SK-N-SH treated with all-trans-retinoic acid at 6 μM for 48 hours (cell line): Measurements from ENCODE around the gene NEURL1.

Source experiments
- ATAC-seq: fragments of 200-7000 bp; cut with Tn5 transposase; 3 replicates; pipeline ENCODE4 v1.9.1; 2020; ENCODE audit warnings: mild to moderate bottlenecking, moderate library complexity
- CREB5 ChIP-seq: fragments of 250-450 bp; sonication (Bioruptor Pico); IDR thresholded peaks from 2 replicates; pipeline ENCODE4 v1.5.1; 2020; ENCODE audit warnings: low read depth, mild to moderate bottlenecking, moderate library complexity
- CSDC2 ChIP-seq: fragments of 250-450 bp; sonication (Bioruptor Pico); IDR thresholded peaks from 2 replicates; pipeline ENCODE4 v1.5.0; 2020; ENCODE audit warnings: mild to moderate bottlenecking, moderate library complexity
- ISL1 ChIP-seq: fragments of 250-450 bp; sonication (Bioruptor Pico); IDR thresholded peaks from 2 replicates; pipeline ENCODE4 v2.1.2; 2022; ENCODE audit warnings: mild to moderate bottlenecking, moderate library complexity
- PATZ1 ChIP-seq: fragments of 250-450 bp; sonication (Bioruptor Pico); IDR thresholded peaks from 2 replicates; pipeline ENCODE4 v1.8.0; 2020; ENCODE audit warnings: mild to moderate bottlenecking, moderate library complexity, borderline replicate concordance
- RARB ChIP-seq: fragments of 250-450 bp; sonication (Bioruptor Pico); IDR thresholded peaks from 2 replicates; pipeline ENCODE4 v1.8.0; 2021; ENCODE audit warnings: mild to moderate bottlenecking, moderate library complexity
- SNAI2 ChIP-seq: fragments of 250-450 bp; sonication (Bioruptor Pico); IDR thresholded peaks from 2 replicates; pipeline ENCODE4 v1.5.0; 2020; ENCODE audit warnings: mild to moderate bottlenecking, moderate library complexity
- TCF4 ChIP-seq: fragments of 250-450 bp; sonication (Bioruptor Pico); IDR thresholded peaks from 2 replicates; pipeline ENCODE4 v1.8.0; 2021; ENCODE audit warnings: mild to moderate bottlenecking, moderate library complexity, borderline replicate concordance
- ZFP3 ChIP-seq: fragments of 250-450 bp; sonication (Bioruptor Pico); IDR thresholded peaks from 2 replicates; pipeline ENCODE4 v1.5.0; 2020; ENCODE audit warnings: mild to moderate bottlenecking, moderate library complexity
- ZNF565 ChIP-seq: fragments of 450-650 bp; formaldehyde crosslinking; conservative IDR thresholded peaks from 2 replicates; pipeline ENCODE4 v1.5.0; 2020; ENCODE audit warnings: low read depth, mild to moderate bottlenecking, moderate library complexity
- ZNF70 ChIP-seq: fragments of 450-650 bp; formaldehyde crosslinking; IDR thresholded peaks from 2 replicates; pipeline ENCODE4 v1.5.0; 2020; ENCODE audit warnings: mild to moderate bottlenecking, moderate library complexity
- ZNF8 ChIP-seq: fragments of 450-650 bp; formaldehyde crosslinking; IDR thresholded peaks from 2 replicates; pipeline ENCODE4 v1.5.0; 2020; ENCODE audit warnings: mild to moderate bottlenecking, moderate library complexity
- TF ChIP-seq, protein P1 (sequence below): fragments of 250-450 bp; sonication (Bioruptor Pico); IDR thresholded peaks from 2 replicates; pipeline ENCODE4 v1.8.0; 2021; ENCODE audit warnings: low read depth, mild to moderate bottlenecking, moderate library complexity, borderline replicate concordance
- TF ChIP-seq, protein P2 (sequence below): fragments of 250-450 bp; sonication (Bioruptor Pico); IDR thresholded peaks from 2 replicates; pipeline ENCODE4 v1.5.1; 2021; ENCODE audit warnings: mild to moderate bottlenecking, moderate library complexity
- TF ChIP-seq, protein P3 (sequence below): fragments of 250-450 bp; sonication (Bioruptor Pico); IDR thresholded peaks from 2 replicates; pipeline ENCODE4 v1.5.0; 2020; ENCODE audit warnings: mild to moderate bottlenecking, moderate library complexity

The NEURL1 gene

GRCh38 chr10:103552856-103553742 lies 59.6 kb downstream of the NEURL1 start:
- TF ChIP-seq SNAI2 (CRISPR knock-in tag) = no peak
- TF ChIP-seq, protein P1, sequence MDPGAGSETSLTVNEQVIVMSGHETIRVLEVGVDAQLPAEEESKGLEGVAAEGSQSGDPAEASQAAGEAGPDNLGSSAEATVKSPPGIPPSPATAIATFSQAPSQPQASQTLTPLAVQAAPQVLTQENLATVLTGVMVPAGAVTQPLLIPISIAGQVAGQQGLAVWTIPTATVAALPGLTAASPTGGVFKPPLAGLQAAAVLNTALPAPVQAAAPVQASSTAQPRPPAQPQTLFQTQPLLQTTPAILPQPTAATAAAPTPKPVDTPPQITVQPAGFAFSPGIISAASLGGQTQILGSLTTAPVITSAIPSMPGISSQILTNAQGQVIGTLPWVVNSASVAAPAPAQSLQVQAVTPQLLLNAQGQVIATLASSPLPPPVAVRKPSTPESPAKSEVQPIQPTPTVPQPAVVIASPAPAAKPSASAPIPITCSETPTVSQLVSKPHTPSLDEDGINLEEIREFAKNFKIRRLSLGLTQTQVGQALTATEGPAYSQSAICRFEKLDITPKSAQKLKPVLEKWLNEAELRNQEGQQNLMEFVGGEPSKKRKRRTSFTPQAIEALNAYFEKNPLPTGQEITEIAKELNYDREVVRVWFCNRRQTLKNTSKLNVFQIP (CRISPR knock-in tag) = no peak
- TF ChIP-seq, protein P2, sequence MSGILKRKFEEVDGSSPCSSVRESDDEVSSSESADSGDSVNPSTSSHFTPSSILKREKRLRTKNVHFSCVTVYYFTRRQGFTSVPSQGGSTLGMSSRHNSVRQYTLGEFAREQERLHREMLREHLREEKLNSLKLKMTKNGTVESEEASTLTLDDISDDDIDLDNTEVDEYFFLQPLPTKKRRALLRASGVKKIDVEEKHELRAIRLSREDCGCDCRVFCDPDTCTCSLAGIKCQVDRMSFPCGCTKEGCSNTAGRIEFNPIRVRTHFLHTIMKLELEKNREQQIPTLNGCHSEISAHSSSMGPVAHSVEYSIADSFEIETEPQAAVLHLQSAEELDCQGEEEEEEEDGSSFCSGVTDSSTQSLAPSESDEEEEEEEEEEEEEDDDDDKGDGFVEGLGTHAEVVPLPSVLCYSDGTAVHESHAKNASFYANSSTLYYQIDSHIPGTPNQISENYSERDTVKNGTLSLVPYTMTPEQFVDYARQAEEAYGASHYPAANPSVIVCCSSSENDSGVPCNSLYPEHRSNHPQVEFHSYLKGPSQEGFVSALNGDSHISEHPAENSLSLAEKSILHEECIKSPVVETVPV (CRISPR knock-in tag) = no peak
- TF ChIP-seq RARB (CRISPR knock-in tag) = no peak
- TF ChIP-seq ZNF70 (CRISPR knock-in tag) = no peak
- no peak for TF ChIP-seq TCF4 (CRISPR knock-in tag)
- no peak for ATAC-seq

DNA sequence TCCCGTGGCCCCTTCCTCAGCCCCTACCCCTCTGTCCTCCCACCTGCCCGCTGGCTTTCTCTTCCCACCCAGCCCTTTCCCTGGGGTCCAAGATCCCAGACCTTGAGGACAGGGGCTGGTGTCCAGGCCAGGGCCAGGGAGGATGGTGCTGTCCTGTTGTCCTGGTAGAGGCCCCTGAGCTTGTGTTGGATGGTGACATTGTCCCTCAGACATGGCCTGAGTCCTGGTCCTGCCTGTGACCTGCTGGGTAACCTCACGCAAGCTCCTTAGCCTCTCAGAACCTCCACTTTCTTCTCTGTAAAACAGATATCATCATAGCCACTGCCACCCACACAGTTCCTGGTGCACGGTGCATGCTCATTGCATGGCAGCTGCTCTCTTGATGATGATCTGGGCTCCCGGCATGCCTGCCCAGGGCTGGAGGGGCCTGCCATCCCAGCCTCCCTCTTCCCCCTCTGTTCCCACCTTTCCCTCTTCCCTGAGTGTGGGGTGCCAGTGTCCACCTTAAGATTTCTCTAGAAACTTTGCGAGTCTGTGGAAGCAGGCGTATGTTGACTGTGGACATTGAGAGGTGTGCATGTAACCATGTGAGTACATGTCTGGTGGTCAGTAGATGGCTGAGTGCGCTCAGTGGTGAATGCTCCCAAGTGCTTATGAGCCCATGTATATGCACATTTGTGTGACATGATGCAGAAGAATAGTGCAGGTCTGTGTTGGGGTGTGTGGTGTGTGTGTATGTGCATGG lies 60.4 kb downstream of the NEURL1 start:
- no peak for ATAC-seq
- TF ChIP-seq, protein P1 (CRISPR knock-in tag) = no peak
- TF ChIP-seq, protein P2 (CRISPR knock-in tag) = no peak
- TF ChIP-seq, protein P3, sequence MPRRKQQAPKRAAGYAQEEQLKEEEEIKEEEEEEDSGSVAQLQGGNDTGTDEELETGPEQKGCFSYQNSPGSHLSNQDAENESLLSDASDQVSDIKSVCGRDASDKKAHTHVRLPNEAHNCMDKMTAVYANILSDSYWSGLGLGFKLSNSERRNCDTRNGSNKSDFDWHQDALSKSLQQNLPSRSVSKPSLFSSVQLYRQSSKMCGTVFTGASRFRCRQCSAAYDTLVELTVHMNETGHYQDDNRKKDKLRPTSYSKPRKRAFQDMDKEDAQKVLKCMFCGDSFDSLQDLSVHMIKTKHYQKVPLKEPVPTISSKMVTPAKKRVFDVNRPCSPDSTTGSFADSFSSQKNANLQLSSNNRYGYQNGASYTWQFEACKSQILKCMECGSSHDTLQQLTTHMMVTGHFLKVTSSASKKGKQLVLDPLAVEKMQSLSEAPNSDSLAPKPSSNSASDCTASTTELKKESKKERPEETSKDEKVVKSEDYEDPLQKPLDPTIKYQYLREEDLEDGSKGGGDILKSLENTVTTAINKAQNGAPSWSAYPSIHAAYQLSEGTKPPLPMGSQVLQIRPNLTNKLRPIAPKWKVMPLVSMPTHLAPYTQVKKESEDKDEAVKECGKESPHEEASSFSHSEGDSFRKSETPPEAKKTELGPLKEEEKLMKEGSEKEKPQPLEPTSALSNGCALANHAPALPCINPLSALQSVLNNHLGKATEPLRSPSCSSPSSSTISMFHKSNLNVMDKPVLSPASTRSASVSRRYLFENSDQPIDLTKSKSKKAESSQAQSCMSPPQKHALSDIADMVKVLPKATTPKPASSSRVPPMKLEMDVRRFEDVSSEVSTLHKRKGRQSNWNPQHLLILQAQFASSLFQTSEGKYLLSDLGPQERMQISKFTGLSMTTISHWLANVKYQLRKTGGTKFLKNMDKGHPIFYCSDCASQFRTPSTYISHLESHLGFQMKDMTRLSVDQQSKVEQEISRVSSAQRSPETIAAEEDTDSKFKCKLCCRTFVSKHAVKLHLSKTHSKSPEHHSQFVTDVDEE (CRISPR knock-in tag) = no peak
- TF ChIP-seq ZFP3 (CRISPR knock-in tag) = no peak
- no peak for TF ChIP-seq CREB5 (CRISPR knock-in tag)
- no peak for TF ChIP-seq ZNF8 (CRISPR knock-in tag)
- no peak for TF ChIP-seq ISL1
- no peak for TF ChIP-seq TCF4 (CRISPR knock-in tag)
- TF ChIP-seq PATZ1 (CRISPR knock-in tag) = no peak
- no peak for TF ChIP-seq ZNF565 (CRISPR knock-in tag)
- no peak for TF ChIP-seq CSDC2
